Measurements from ENCODE around the gene TPI1.
"Not testable (repeated sequence)": the region's sequence is repeated elsewhere in the genome, so short reads cannot be mapped to it uniquely, and the experiment has no call there.

The TPI1 gene

GRCh38 chr12:6847676-6848075, 19.7 kb upstream of the TPI1 start:
- no peak for DNase-seq (ENCODE audit: low read depth)

- DNase-seq (ENCODE audit: low read depth), result no peak
These were observed 17.9 kb upstream of the TPI1 start for GRCh38 chr12:6849427-6849826.

- DNase-seq (ENCODE audit: low read depth), result no peak
These were observed 17.3 kb upstream of the TPI1 start for GRCh38 chr12:6849976-6850560.

- DNase-seq (ENCODE audit: low read depth), result no peak
These were observed 16.6 kb upstream of the TPI1 start for GRCh38 chr12:6850796-6851152.

- peak; percentile 72 for DNase-seq (ENCODE audit: low read depth)
These were observed 16.0 kb upstream of the TPI1 start, which contains the start of gene CDCA3 for GRCh38 chr12:6851153-6851920. CDCA3 (minus strand) TSS chr12:6851286; CDS start chr12:6850952, 334 bp downstream.

- DNase-seq (ENCODE audit: low read depth), result peak; percentile 96
These were observed 15.2 kb upstream of the TPI1 start, which contains the start of gene USP5 for GRCh38 chr12:6851921-6852650. USP5 (plus strand) TSS chr12:6852150; CDS start chr12:6852180, 30 bp downstream.

GRCh38 chr12:6852651-6853354, 14.5 kb upstream of the TPI1 start:
- no peak for DNase-seq (ENCODE audit: low read depth)

GRCh38 chr12:6853626-6854025, 13.7 kb upstream of the TPI1 start:
- no peak for DNase-seq (ENCODE audit: low read depth)

- DNase-seq (ENCODE audit: low read depth), result no peak
These were observed 13.3 kb upstream of the TPI1 start for GRCh38 chr12:6854036-6854435.

- DNase-seq (ENCODE audit: low read depth), result no peak
These were observed 12.0 kb upstream of the TPI1 start for GRCh38 chr12:6855322-6855721.

- DNase-seq (ENCODE audit: low read depth), result no peak
These were observed 8.5 kb upstream of the TPI1 start for GRCh38 chr12:6858799-6859198.

- DNase-seq (ENCODE audit: low read depth), result no peak
These were observed 7.2 kb upstream of the TPI1 start for GRCh38 chr12:6860116-6860515.

GRCh38 chr12:6860942-6861341, 6.4 kb upstream of the TPI1 start:
- no peak for DNase-seq (ENCODE audit: low read depth)

- no peak for DNase-seq (ENCODE audit: low read depth)
These were observed 5.9 kb upstream of the TPI1 start for GRCh38 chr12:6861391-6861790.

GRCh38 chr12:6863033-6863432, 4.3 kb upstream of the TPI1 start:
- DNase-seq (ENCODE audit: low read depth), result no peak

GRCh38 chr12:6863586-6864321, 3.6 kb upstream of the TPI1 start:
- DNase-seq (ENCODE audit: low read depth), result no peak

- DNase-seq (ENCODE audit: low read depth), result not testable (repeated sequence)
These were observed 2.0 kb upstream of the TPI1 start for GRCh38 chr12:6865307-6865706.

GRCh38 chr12:6866163-6866919, 990 bp upstream of the TPI1 start:
- no peak for DNase-seq (ENCODE audit: low read depth)

- DNase-seq (ENCODE audit: low read depth), result no peak
These were observed 365 bp upstream of the TPI1 start for GRCh38 chr12:6866920-6867412.

- DNase-seq (ENCODE audit: low read depth), result no peak
These were observed 1.1 kb downstream of the TPI1 start for GRCh38 chr12:6868211-6869048.

Data from stimulated activated CD8-positive, alpha-beta memory T cell treated with anti-CD3 and anti-CD28 coated beads, Interleukin-12 subunit alpha, Interleukin-12 subunit beta, amount 100 ng/mL, for 4 hours (primary cell).